Measurements from ENCODE around the gene ZNF850.
"Not testable (repeated sequence)": the region's sequence is repeated elsewhere in the genome, so short reads cannot be mapped to it uniquely, and the experiment has no call there.

Gene ZNF850

DNA sequence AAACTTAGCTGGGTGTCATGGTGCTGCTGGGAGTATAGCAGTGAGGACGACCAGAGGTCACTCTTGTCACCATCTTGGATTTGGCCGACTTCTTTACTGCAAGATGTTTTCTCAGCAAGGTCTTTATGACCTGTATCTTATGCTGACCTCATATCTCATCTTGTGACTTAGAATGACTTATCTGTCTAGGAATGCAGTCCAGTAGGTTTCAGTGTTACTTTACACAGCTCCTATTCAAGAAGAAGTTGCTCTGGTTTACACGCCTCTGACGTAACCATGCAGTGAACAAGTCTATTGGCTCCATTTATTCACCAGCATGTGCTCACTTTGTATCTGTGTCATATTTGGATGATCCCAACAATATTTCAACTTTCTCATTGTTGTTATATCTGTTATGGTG, 26.7 kb downstream of the ZNF850 start:
- H3K4me3 ChIP-seq (ENCODE audit: low read depth, low read length) = no peak overlapping the region
- TF ChIP-seq, protein P1, sequence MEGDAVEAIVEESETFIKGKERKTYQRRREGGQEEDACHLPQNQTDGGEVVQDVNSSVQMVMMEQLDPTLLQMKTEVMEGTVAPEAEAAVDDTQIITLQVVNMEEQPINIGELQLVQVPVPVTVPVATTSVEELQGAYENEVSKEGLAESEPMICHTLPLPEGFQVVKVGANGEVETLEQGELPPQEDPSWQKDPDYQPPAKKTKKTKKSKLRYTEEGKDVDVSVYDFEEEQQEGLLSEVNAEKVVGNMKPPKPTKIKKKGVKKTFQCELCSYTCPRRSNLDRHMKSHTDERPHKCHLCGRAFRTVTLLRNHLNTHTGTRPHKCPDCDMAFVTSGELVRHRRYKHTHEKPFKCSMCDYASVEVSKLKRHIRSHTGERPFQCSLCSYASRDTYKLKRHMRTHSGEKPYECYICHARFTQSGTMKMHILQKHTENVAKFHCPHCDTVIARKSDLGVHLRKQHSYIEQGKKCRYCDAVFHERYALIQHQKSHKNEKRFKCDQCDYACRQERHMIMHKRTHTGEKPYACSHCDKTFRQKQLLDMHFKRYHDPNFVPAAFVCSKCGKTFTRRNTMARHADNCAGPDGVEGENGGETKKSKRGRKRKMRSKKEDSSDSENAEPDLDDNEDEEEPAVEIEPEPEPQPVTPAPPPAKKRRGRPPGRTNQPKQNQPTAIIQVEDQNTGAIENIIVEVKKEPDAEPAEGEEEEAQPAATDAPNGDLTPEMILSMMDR (IDR thresholded peaks at IDR 0.05; ENCODE audit: low read depth, low read length) = no peak

- H3K4me3 ChIP-seq (ENCODE audit: low read depth, low read length) = not testable (repeated sequence)
Measured at GRCh38 chr19:36736166-36736565, 36.4 kb downstream of the ZNF850 start.

- H3K4me3 ChIP-seq (ENCODE audit: low read depth, low read length) = no peak overlapping the region
Measured at GRCh38 chr19:36719687-36720556, 52.7 kb downstream of the ZNF850 start.

GRCh38 chr19:36709423-36709822, 63.2 kb downstream of the ZNF850 start:
- TF ChIP-seq, protein P1 (IDR thresholded peaks at IDR 0.05; ENCODE audit: low read depth, low read length) = no peak
- no peak overlapping the region for H3K4me3 ChIP-seq (ENCODE audit: low read depth, low read length)

More at GRCh38 chr19:36719687-36720556, 52.7 kb downstream of the ZNF850 start:
- TF ChIP-seq, protein P1 (IDR thresholded peaks at IDR 0.05; ENCODE audit: low read depth, low read length) = no peak

DNA sequence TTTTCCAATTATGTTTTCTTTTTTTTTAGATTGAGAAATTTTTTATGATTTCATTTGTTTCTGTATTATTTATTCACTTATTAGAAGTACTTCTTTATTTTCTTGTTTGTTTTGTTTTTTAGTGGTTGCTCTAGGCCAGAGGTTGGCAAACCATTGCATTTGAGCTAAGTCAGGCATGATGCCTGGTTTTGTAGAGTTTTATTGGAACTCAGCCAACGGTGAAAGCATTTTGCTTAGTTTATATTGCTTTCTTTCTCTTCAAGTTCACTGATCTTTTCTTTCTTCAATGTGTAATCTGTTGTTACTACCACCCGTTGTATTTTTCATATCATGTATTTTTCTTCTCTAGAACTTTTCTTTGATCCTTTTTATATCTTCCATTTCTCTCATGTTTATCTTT, 65.5 kb downstream of the ZNF850 start:
- no peak overlapping the region for H3K4me3 ChIP-seq (ENCODE audit: low read depth, low read length)
- TF ChIP-seq, protein P1 (IDR thresholded peaks at IDR 0.05; ENCODE audit: low read depth, low read length) = no peak

- H3K4me3 ChIP-seq (ENCODE audit: low read depth, low read length) = peak overlapping the region; percentile 93
- TF ChIP-seq, protein P1 (IDR thresholded peaks at IDR 0.05; ENCODE audit: low read depth, low read length) = no peak
Measured at GRCh38 chr19:36688058-36688457, 84.5 kb downstream of the ZNF850 start.

GRCh38 chr19:36687214-36688056, 85.2 kb downstream of the ZNF850 start, which contains the start of gene ZNF567:
TSS of gene ZNF567 (plus strand) at chr19:36687612. CDS start at chr19:36694868, 7,256 bp downstream.
- TF ChIP-seq, protein P1 (IDR thresholded peaks at IDR 0.05; ENCODE audit: low read depth, low read length) = no peak
- peak within 1 kb of the TSS; percentile 93 for H3K4me3 ChIP-seq (ENCODE audit: low read depth, low read length)
